Measurements from ENCODE around the gene GAB1. TPM values are rescaled to one million over a fixed set of nuclear protein-coding genes. Genes with fewer than 3 reads are reported as not detected.

GAB1 gene
- total RNA-seq, 3 donors from 2014 or later (not counting 1 experiment from before 2014, with no cell fraction given), result 11.5 to 25.4 (median 11.9) TPM

GRCh38 chr4:143482840-143483239 is 146.2 kb downstream of the GAB1 start:
- H3K4me3 ChIP-seq (ENCODE audit: low read length), result no peak overlapping the region
- no peak overlapping the region for H3K4me3 Mint-ChIP-seq
- DNase-seq (peak in 1 of 2 donors; percentile 23), ATAC-seq (peak in 1 of 3 donors; percentile 42)
- peaks cover 4 to 6% of the 10 kb centered on the region in 2 donors for H3K27me3 Mint-ChIP-seq (ENCODE audit: low read depth in 2 of 2)
- no peaks in the 10 kb centered on the region for H3K36me3 ChIP-seq (ENCODE audit: control insufficient read depth, insufficient read depth, low read length)
- 17% methylated on average over 1 of the region's 1 CpG for WGBS (ENCODE audit: insufficient coverage)
- H3K27ac ChIP-seq (ENCODE audit: low read length), result no peak overlapping the region
- no peaks in the 10 kb centered on the region for H3K27me3 ChIP-seq (ENCODE audit: control insufficient read depth, insufficient read depth, low read length)
- intact Hi-C loops (cut with micrococcal nuclease), result loop anchor here (5.0 to 10.0 kb wide), 2 partner anchors 1128 to 1356 kb away; no protein-coding TSS in a partner anchor
- no peaks in the 10 kb centered on the region for H3K9me3 ChIP-seq (ENCODE audit: control insufficient read depth, insufficient read depth, low read length)
- no peaks in the 10 kb centered on the region for H3K4me1 Mint-ChIP-seq
- no peak overlapping the region for H3K27ac Mint-ChIP-seq
- TF ChIP-seq, protein P1, sequence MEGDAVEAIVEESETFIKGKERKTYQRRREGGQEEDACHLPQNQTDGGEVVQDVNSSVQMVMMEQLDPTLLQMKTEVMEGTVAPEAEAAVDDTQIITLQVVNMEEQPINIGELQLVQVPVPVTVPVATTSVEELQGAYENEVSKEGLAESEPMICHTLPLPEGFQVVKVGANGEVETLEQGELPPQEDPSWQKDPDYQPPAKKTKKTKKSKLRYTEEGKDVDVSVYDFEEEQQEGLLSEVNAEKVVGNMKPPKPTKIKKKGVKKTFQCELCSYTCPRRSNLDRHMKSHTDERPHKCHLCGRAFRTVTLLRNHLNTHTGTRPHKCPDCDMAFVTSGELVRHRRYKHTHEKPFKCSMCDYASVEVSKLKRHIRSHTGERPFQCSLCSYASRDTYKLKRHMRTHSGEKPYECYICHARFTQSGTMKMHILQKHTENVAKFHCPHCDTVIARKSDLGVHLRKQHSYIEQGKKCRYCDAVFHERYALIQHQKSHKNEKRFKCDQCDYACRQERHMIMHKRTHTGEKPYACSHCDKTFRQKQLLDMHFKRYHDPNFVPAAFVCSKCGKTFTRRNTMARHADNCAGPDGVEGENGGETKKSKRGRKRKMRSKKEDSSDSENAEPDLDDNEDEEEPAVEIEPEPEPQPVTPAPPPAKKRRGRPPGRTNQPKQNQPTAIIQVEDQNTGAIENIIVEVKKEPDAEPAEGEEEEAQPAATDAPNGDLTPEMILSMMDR (IDR thresholded peaks at IDR 0.05), result peak; percentile 59
- no peaks in the 10 kb centered on the region for H3K9me3 Mint-ChIP-seq
- H3K4me1 ChIP-seq (ENCODE audit: control insufficient read depth, insufficient read depth, low read length), result no peaks in the 10 kb centered on the region
- no peaks in the 10 kb centered on the region for H3K36me3 Mint-ChIP-seq

GRCh38 chr4:143486314-143486713 is 149.6 kb downstream of the GAB1 start:
- no CpG with 5 or more reads among the region's 1 CpG for WGBS (ENCODE audit: insufficient coverage)
- Histone ChIP-seq H3K4me3 (ENCODE audit: low read length) (no peak overlapping the region), H3K27ac (ENCODE audit: low read length) (no peak overlapping the region), H3K36me3 (ENCODE audit: control insufficient read depth, insufficient read depth, low read length) (no peaks in the 10 kb centered on the region), H3K27me3 (ENCODE audit: control insufficient read depth, insufficient read depth, low read length) (no peaks in the 10 kb centered on the region), H3K9me3 (ENCODE audit: control insufficient read depth, insufficient read depth, low read length) (no peaks in the 10 kb centered on the region), H3K4me1 (ENCODE audit: control insufficient read depth, insufficient read depth, low read length) (no peaks in the 10 kb centered on the region)
- DNase-seq (no peak), ATAC-seq (no peak)
- Mint-ChIP-seq H3K27ac (no peak overlapping the region), H3K36me3 (no peaks in the 10 kb centered on the region), H3K9me3 (no peaks in the 10 kb centered on the region), H3K27me3 (ENCODE audit: low read depth in 2 of 2) (peaks cover 12% of the 10 kb centered on the region in 2 donors), H3K4me3 (no peak overlapping the region), H3K4me1 (no peaks in the 10 kb centered on the region)
- intact Hi-C loops (cut with micrococcal nuclease), result loop anchor here (10.0 kb wide), 1 partner anchor 1132 kb away; no protein-coding TSS in a partner anchor
- TF ChIP-seq, protein P1 (IDR thresholded peaks at IDR 0.05), result no peak

- no peaks in the 10 kb centered on the region for H3K4me1 Mint-ChIP-seq
- no peak overlapping the region for H3K4me3 Mint-ChIP-seq
- Histone ChIP-seq H3K27ac (ENCODE audit: low read length) (no peak overlapping the region), H3K27me3 (ENCODE audit: control insufficient read depth, insufficient read depth, low read length) (no peaks in the 10 kb centered on the region), H3K9me3 (ENCODE audit: control insufficient read depth, insufficient read depth, low read length) (no peaks in the 10 kb centered on the region), H3K4me1 (ENCODE audit: control insufficient read depth, insufficient read depth, low read length) (no peaks in the 10 kb centered on the region), H3K36me3 (ENCODE audit: control insufficient read depth, insufficient read depth, low read length) (no peaks in the 10 kb centered on the region), H3K4me3 (ENCODE audit: low read length) (no peak overlapping the region)
- DNase-seq, result no peak
- ATAC-seq, result no peak
- no peaks in the 10 kb centered on the region for H3K36me3 Mint-ChIP-seq
- peaks cover 8 to 19% of the 10 kb centered on the region in 2 donors for H3K27me3 Mint-ChIP-seq (ENCODE audit: low read depth in 2 of 2)
- TF ChIP-seq, protein P1 (IDR thresholded peaks at IDR 0.05), result no peak
- intact Hi-C loops (cut with micrococcal nuclease), result loop anchor here (10.0 kb wide), 1 partner anchor 1134 kb away; no protein-coding TSS in a partner anchor
- H3K27ac Mint-ChIP-seq, result no peak overlapping the region
- no peaks in the 10 kb centered on the region for H3K9me3 Mint-ChIP-seq
- WGBS (ENCODE audit: insufficient coverage), result 89% methylated on average over 3 of the region's 3 CpGs
Observed at GRCh38 chr4:143488687-143489086, 152.0 kb downstream of the GAB1 start.

DNA sequence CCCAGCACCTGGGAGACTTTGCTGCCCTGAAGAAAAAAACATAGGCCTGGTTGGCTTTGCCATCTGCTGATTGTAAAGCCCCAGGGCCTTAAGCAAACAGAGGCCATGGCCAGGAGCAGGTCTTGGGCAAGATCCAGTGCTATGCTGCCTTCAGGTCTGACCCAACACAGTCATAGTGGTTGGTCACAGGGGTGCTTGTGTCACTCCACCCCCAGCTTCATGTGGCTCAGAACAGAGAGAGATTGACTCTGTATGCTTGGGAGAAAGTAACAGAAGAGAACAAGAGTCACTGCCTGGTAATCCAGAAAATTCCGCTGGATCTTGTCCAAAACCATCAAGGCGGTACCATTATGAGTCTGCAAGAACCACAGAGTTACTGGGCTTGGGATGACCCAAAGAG is 152.4 kb downstream of the GAB1 start:
- no peaks in the 10 kb centered on the region for H3K9me3 ChIP-seq (ENCODE audit: control insufficient read depth, insufficient read depth, low read length)
- no peaks in the 10 kb centered on the region for H3K4me1 ChIP-seq (ENCODE audit: control insufficient read depth, insufficient read depth, low read length)
- no peak for ATAC-seq
- Mint-ChIP-seq H3K4me3 (no peak overlapping the region), H3K36me3 (no peaks in the 10 kb centered on the region), H3K4me1 (no peaks in the 10 kb centered on the region), H3K27me3 (ENCODE audit: low read depth in 2 of 2) (peaks cover 8 to 19% of the 10 kb centered on the region in 2 donors), H3K9me3 (no peaks in the 10 kb centered on the region), H3K27ac (no peak overlapping the region)
- TF ChIP-seq, protein P1 (IDR thresholded peaks at IDR 0.05), result no peak
- no peak overlapping the region for H3K27ac ChIP-seq (ENCODE audit: low read length)
- DNase-seq, result no peak
- WGBS (ENCODE audit: insufficient coverage), result 93% methylated on average over 2 of the region's 2 CpGs
- H3K36me3 ChIP-seq (ENCODE audit: control insufficient read depth, insufficient read depth, low read length), result no peaks in the 10 kb centered on the region
- intact Hi-C loops (cut with micrococcal nuclease), result loop anchor here (10.0 kb wide), 1 partner anchor 1134 kb away; no protein-coding TSS in a partner anchor
- H3K4me3 ChIP-seq (ENCODE audit: low read length), result no peak overlapping the region
- no peaks in the 10 kb centered on the region for H3K27me3 ChIP-seq (ENCODE audit: control insufficient read depth, insufficient read depth, low read length)
